Kidney (tissue), 14 donors: ENCODE results near the gene FAT2. TPM values are rescaled to one million over a fixed set of nuclear protein-coding genes. Genes with fewer than 3 reads are reported as not detected.

Experiments used
- DNase-seq, 5 donors: peaks; one replicate each; pipeline ENCODE4 v3.0.0-alpha.2; 2013 to 2020
- FAIRE-seq: peaks from 2 replicates; lab custom pipeline; 2012; peaks lifted over from hg19 to GRCh38; lab: Jason Lieb, UNC
- H3K27ac ChIP-seq, 2 donors: one replicate each; pipeline ENCODE4 v1.7.0; 2013; ENCODE audit warnings: low read depth in 2 of 2, low read length in 2 of 2, inconsistent platforms in 1 of 2
- H3K27me3 ChIP-seq: one replicate; pipeline ENCODE4 v1.7.1; 2013; ENCODE audit warnings: low read length, inconsistent platforms; ENCODE audit not compliant: control insufficient read depth, insufficient read depth
- H3K36me3 ChIP-seq, 3 donors: one replicate each; pipeline versions ENCODE4 v1.7.0 to v1.7.1; 2013; ENCODE audit warnings: low read length in 3 of 3, control low read depth in 1 of 3, inconsistent platforms in 1 of 3; ENCODE audit not compliant: insufficient read depth in 3 of 3, control insufficient read depth in 2 of 3
- H3K4me1 ChIP-seq, 3 donors: one replicate each; pipeline versions ENCODE4 v1.7.0 to v1.7.1; 2013; ENCODE audit warnings: low read length in 3 of 3, inconsistent platforms in 1 of 3, low read depth in 1 of 3; ENCODE audit not compliant: control insufficient read depth in 2 of 3, insufficient read depth in 2 of 3
- H3K4me3 ChIP-seq, 3 donors: one replicate each; pipeline versions ENCODE4 v1.7.0 to v1.8.1; 2013; ENCODE audit warnings: low read length in 3 of 3, control low read depth in 1 of 3, inconsistent platforms in 1 of 3
- H3K9ac ChIP-seq, 3 donors: one replicate each; pipeline versions ENCODE4 v1.7.0 to v1.7.1; 2013; ENCODE audit warnings: low read length in 3 of 3, control low read depth in 1 of 3, inconsistent platforms in 1 of 3
- H3K9me3 ChIP-seq, 3 donors: one replicate each; pipeline versions ENCODE4 v1.7.0 to v1.7.1; 2013; ENCODE audit warnings: low read length in 3 of 3, control low read depth in 1 of 3, inconsistent platforms in 1 of 3; ENCODE audit not compliant: control insufficient read depth in 2 of 3, insufficient read depth in 1 of 3
- CTCF ChIP-seq: IDR thresholded peaks from 3 replicates; pipeline ENCODE4 v1.5.1; 2012; ENCODE audit warnings: mild to moderate bottlenecking, moderate library complexity, borderline replicate concordance; ENCODE audit not compliant: insufficient read depth; ENCODE audit errors: extremely low read depth
- intact Hi-C: fragments of 100-400 bp; cut with DNase I; formaldehyde crosslinking; loops from one replicate; pipeline ENCODE4 v1.11.1; 2022
- polyA plus RNA-seq: library from polyadenylated mRNA; stranded (reverse); fragments of 350-450 nt; fragmentation: Illumina TruSeq; extraction: RNeasy Lipid Tissue Mini Kit (QIAGEN cat#74804); gene quantifications from one replicate; pipeline ENCODE4 v1.2.3, GENCODE V29; 2014; ENCODE audit warnings: low read depth, low replicate concordance; ENCODE audit not compliant: insufficient read depth
- total RNA-seq: library from RNA; stranded (reverse); fragmentation: NEBNext Ultra II Directional; extraction: Animal tissue kit (Norgen Biotek cat#: 25700); gene quantifications from one replicate; pipeline ENCODE4 v1.2.1, GENCODE V29; 2021
- donor health status: control.
- donor health status: control.
- donor health status: control.
- donor health status: control.
- donor health status: control.
- donor health status: DM: yes; HTN: yes; CAD: no.
- donor health status: Normal renal cell carcinoma (clear cell type).

Gene FAT2
- total and polyA plus RNA-seq, 2 donors from 2014 or later: 0.13 to 0.37 TPM

GRCh38 chr5:151601391-151601790 is 10.3 kb upstream of the FAT2 start:
- FAIRE-seq (no peak), DNase-seq (no peak)
- no peak overlapping the region for H3K9ac ChIP-seq
- no peaks in the 10 kb centered on the region for H3K4me1 ChIP-seq
- H3K27ac ChIP-seq: no peak overlapping the region
- H3K36me3 ChIP-seq: no peaks in the 10 kb centered on the region
- H3K27me3 ChIP-seq: no peaks in the 10 kb centered on the region
- no peak for TF ChIP-seq CTCF
- intact Hi-C loops: no loop called here
- no peak overlapping the region for H3K4me3 ChIP-seq
- no peaks in the 10 kb centered on the region for H3K9me3 ChIP-seq

GRCh38 chr5:151600069-151600665 is 9.0 kb upstream of the FAT2 start:
- no peak for DNase-seq
- no peak for FAIRE-seq
- no peak overlapping the region for H3K4me3 ChIP-seq
- no peaks in the 10 kb centered on the region for H3K36me3 ChIP-seq
- no peaks in the 10 kb centered on the region for H3K9me3 ChIP-seq
- H3K4me1 ChIP-seq: no peaks in the 10 kb centered on the region
- H3K27ac ChIP-seq: no peak overlapping the region
- intact Hi-C loops: no loop called here
- H3K27me3 ChIP-seq: no peaks in the 10 kb centered on the region
- H3K9ac ChIP-seq: no peak overlapping the region
- no peak for TF ChIP-seq CTCF

DNA sequence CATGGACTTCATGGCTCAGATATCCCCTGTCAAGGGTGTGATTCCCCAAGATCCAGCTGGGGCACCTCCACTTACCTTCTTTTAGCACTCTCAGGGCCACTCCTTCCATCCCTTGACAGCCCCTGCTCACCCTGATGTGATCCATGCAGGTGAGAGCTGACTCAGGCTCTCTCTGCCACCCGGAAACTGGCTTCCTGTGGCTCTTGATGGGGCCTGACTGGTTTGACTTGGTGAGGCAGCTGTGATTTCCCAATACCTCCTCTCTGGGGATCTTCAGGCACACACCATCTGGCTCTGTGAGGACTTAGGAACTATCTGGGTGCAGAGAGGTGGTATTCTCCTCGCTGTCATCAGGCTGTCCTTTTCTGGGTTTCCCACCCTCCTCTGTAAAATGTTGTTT is 7.9 kb upstream of the FAT2 start:
- Histone ChIP-seq H3K36me3 (no peaks in the 10 kb centered on the region), H3K27ac (no peak overlapping the region), H3K27me3 (no peaks in the 10 kb centered on the region), H3K9me3 (no peaks in the 10 kb centered on the region), H3K4me1 (no peaks in the 10 kb centered on the region), H3K9ac (no peak overlapping the region), H3K4me3 (no peak overlapping the region)
- intact Hi-C loops: no loop called here
- DNase-seq (no peak), FAIRE-seq (no peak)
- TF ChIP-seq CTCF: no peak

GRCh38 chr5:151598549-151598948 is 7.4 kb upstream of the FAT2 start:
- no peaks in the 10 kb centered on the region for H3K36me3 ChIP-seq
- TF ChIP-seq CTCF: no peak
- no peak overlapping the region for H3K27ac ChIP-seq
- H3K9ac ChIP-seq: no peak overlapping the region
- FAIRE-seq (no peak), DNase-seq (no peak)
- no peaks in the 10 kb centered on the region for H3K9me3 ChIP-seq
- H3K4me3 ChIP-seq: no peak overlapping the region
- H3K27me3 ChIP-seq: no peaks in the 10 kb centered on the region
- intact Hi-C loops: no loop called here
- H3K4me1 ChIP-seq: no peaks in the 10 kb centered on the region
